HFFc6 (cell line): ENCODE results near the gene COL23A1. TPM values are rescaled to one million over a fixed set of nuclear protein-coding genes. Genes with fewer than 3 reads are reported as not detected.

Experiments used
- DNase-seq: peaks from one replicate; pipeline ENCODE4 v3.0.0-alpha.2; 2018
- H3K27ac Mint-ChIP-seq: 2 replicates; pipeline ENCODE4 v1.8.0; 2020; ENCODE audit warnings: mild to moderate bottlenecking, mixed read lengths
- H3K27me3 Mint-ChIP-seq: 2 replicates; pipeline ENCODE4 v1.8.0; 2021; ENCODE audit warnings: mild to moderate bottlenecking, moderate library complexity, mixed read lengths; ENCODE audit not compliant: insufficient read depth
- H3K36me3 Mint-ChIP-seq: 2 replicates; pipeline ENCODE4 v1.8.0; 2021; ENCODE audit warnings: low read depth, mixed read lengths
- H3K4me1 Mint-ChIP-seq: 2 replicates; pipeline ENCODE4 v1.8.0; 2020; ENCODE audit warnings: low read depth, mixed read lengths
- H3K4me3 Mint-ChIP-seq: 2 replicates; pipeline ENCODE4 v1.8.0; 2020; ENCODE audit warnings: mild to moderate bottlenecking, moderate library complexity, mixed read lengths
- H3K9me3 Mint-ChIP-seq: 2 replicates; pipeline ENCODE4 v1.8.0; 2020; ENCODE audit warnings: mild to moderate bottlenecking, mixed read lengths
- CTCF ChIP-seq: fragments of 200-600 bp; sonication (generic); IDR thresholded peaks from 2 replicates; pipeline ENCODE4 v1.5.0; 2021; ENCODE audit warnings: antibody characterized with exemption, mild to moderate bottlenecking
- total RNA-seq, 6 experiments: library from RNA; stranded (reverse); fragmentation: NEBNext Ultra II Directional; extraction: Animal tissue kit (Norgen Biotek cat#: 25700); gene quantifications; 2 replicates in 1 of 6; 3 replicates in 5 of 6; pipeline ENCODE4 v1.2.3, GENCODE V29; 2021

Gene COL23A1
- total RNA-seq, 6 experiments from 2014 or later, result not detected

DNA sequence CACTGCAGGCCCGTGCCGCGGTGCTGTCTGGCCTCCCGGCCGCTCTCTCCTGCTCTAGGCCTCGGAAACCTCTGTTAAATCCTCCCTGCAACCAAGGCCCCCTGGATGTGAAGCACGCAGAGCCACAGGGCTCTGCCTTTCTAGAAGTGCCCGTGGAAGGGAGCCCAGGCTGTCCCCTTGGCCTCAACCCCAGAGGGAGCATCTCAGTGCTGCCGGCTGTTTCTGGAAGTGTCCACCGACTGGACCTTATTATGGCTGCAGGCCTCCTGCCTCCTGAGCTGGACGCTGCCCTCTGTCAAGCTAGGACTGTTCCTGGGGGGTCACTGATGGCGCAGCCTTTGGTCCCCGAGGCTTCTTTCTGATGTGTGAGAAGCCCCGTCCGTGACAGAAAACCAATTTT is 317.2 kb downstream of the COL23A1 start:
- Mint-ChIP-seq H3K36me3 (peaks cover 9% of the 10 kb centered on the region), H3K27me3 (peaks cover 12% of the 10 kb centered on the region), H3K9me3 (peaks cover 10% of the 10 kb centered on the region), H3K4me1 (no peaks in the 10 kb centered on the region), H3K27ac (no peak overlapping the region), H3K4me3 (no peak overlapping the region)
- no peak for DNase-seq
- TF ChIP-seq CTCF, result no peak

DNA sequence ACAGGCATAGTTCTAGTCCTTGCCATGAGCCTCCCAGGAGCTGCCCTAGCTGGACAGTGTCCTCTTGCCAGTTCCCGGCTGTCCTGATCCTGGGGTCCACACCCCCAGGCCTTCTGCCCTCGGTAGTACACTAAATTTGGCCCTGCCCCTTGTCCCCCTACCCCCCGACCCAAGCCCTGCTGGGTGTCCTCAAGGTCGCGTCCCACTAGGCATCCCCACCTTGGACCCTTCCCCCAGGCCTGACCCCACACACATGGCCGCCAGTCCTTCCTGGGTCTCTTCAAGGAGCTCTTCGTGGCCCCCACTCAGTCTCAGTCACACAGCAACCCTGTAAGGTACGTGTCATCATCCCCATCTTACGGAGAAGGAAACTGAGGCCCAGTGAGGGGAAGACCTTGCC is 317.6 kb downstream of the COL23A1 start:
- peaks cover 9% of the 10 kb centered on the region for H3K27me3 Mint-ChIP-seq
- peaks cover 9% of the 10 kb centered on the region for H3K36me3 Mint-ChIP-seq
- no peak overlapping the region for H3K27ac Mint-ChIP-seq
- no peaks in the 10 kb centered on the region for H3K4me1 Mint-ChIP-seq
- peaks cover 10% of the 10 kb centered on the region for H3K9me3 Mint-ChIP-seq
- no peak for TF ChIP-seq CTCF
- no peak overlapping the region for H3K4me3 Mint-ChIP-seq
- no peak for DNase-seq

DNA sequence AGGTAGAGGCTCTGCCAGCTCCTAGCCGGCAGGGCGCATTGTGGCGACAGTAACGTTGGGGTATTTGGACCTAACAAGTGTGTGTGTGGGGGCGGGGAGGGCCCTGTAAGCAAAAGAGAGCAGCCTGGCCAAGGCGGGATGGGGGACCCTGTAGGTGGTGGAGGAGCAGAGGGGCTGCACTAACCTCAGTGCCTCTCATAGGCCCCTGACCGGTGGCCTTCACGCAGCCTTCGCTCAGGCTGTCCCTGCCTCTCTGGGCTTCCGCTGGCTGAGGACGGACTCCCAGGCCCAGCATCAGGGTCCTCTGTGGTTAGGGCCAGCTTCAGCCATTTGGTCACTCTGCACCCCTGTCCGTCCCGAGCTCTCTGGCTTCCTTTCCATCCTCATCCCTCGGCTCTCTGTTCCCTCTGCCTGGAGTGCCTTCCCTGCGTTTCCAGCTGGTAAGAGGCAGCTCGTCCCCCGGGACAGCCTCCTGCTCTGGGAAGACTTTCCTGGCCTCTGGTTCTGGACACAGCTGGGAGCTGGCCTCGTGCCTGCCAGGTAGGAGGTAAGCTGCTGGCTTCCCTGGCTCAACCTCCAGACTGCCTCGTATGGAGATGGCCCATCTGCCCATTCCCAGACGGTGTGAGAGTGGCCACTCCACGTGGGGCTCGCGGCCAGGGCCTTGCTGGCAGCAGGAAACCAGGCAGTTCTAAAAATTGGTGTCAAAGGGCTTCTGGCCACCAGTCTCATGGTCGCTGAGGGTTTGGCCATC is 318.3 kb downstream of the COL23A1 start:
- Mint-ChIP-seq H3K36me3 (peaks cover 9% of the 10 kb centered on the region), H3K27me3 (peaks cover 7% of the 10 kb centered on the region), H3K4me3 (no peak overlapping the region), H3K27ac (no peak overlapping the region), H3K4me1 (no peaks in the 10 kb centered on the region), H3K9me3 (peaks cover 10% of the 10 kb centered on the region)
- no peak for DNase-seq
- no peak for TF ChIP-seq CTCF

GRCh38 chr5:178271231-178271630 is 319.0 kb downstream of the COL23A1 start:
- Mint-ChIP-seq H3K9me3 (peaks cover 10% of the 10 kb centered on the region), H3K27ac (no peak overlapping the region), H3K4me3 (no peak overlapping the region), H3K4me1 (no peaks in the 10 kb centered on the region), H3K27me3 (peaks cover 7% of the 10 kb centered on the region), H3K36me3 (peaks cover 8% of the 10 kb centered on the region)
- TF ChIP-seq CTCF, result no peak
- DNase-seq, result no peak

GRCh38 chr5:178269499-178269898 is 320.7 kb downstream of the COL23A1 start:
- Mint-ChIP-seq H3K27me3 (no peaks in the 10 kb centered on the region; the same call in none of the 2 replicates), H3K4me3 (no peak overlapping the region), H3K27ac (no peak overlapping the region), H3K4me1 (no peaks in the 10 kb centered on the region), H3K9me3 (peaks cover 4% of the 10 kb centered on the region; the same call in 1 of the 2 replicates), H3K36me3 (no peaks in the 10 kb centered on the region)
- DNase-seq, result no peak
- TF ChIP-seq CTCF, result no peak
